Esophagus muscularis mucosa (tissue), 4 donors: ENCODE data around the gene UPF2. TPM values are rescaled to one million over a fixed set of nuclear protein-coding genes. Genes with fewer than 3 reads are reported as not detected.
"Not testable (repeated sequence)": the region's sequence is repeated elsewhere in the genome, so short reads cannot be mapped to it uniquely, and the experiment has no call there.

Experiments used
- DNase-seq: peaks from one replicate; pipeline ENCODE4 v3.0.0-alpha.2; 2017; ENCODE audit errors: extremely low spot score
- H3K27ac ChIP-seq, 4 donors: fragments of 200-600 bp; sonication (generic); replicated peaks in 1 of 4; 1 replicate in 3 of 4; 2 replicates in 1 of 4; pipeline ENCODE4 v1.5.1; 2016 to 2019; ENCODE audit warnings: mild to moderate bottlenecking in 1 of 4
- H3K27me3 ChIP-seq, 4 donors: fragments of 200-600 bp; sonication (generic); one replicate each; pipeline versions ENCODE4 v1.5.1 to v1.6.0; 2016 to 2019
- H3K36me3 ChIP-seq, 4 donors: fragments of 200-600 bp; sonication (generic); one replicate each; pipeline ENCODE4 v1.5.1; 2016 to 2019
- H3K4me1 ChIP-seq, 4 donors: fragments of 200-600 bp; sonication (generic); one replicate each; pipeline ENCODE4 v1.5.1; 2016 to 2019
- H3K4me3 ChIP-seq, 4 donors: fragments of 200-600 bp; sonication (generic); 1 replicate in 2 of 4; 2 replicates in 2 of 4; pipeline ENCODE4 v1.5.1; 2016 to 2019; ENCODE audit warnings: mild to moderate bottlenecking in 4 of 4, moderate library complexity in 1 of 4
- H3K9me3 ChIP-seq, 4 donors: fragments of 200-600 bp; sonication (generic); 1 replicate in 3 of 4; 2 replicates in 1 of 4; pipeline ENCODE4 v1.5.1; 2016 to 2019
- EP300 ChIP-seq: sonication (generic); formaldehyde crosslinking; IDR thresholded peaks from one replicate; pipeline ENCODE4 v1.6.1; 2017; ENCODE audit warnings: antibody characterized with exemption
- POLR2A ChIP-seq: fragments of 450-650 bp; IDR thresholded peaks from one replicate; pipeline ENCODE4 v1.6.1; 2017; ENCODE audit warnings: antibody characterized with exemption, moderate library complexity, mild to moderate bottlenecking, low read depth
- POLR2AphosphoS5 ChIP-seq, 2 donors: sonication (generic); formaldehyde crosslinking; IDR thresholded peaks; one replicate each; pipeline ENCODE4 v1.6.1; 2017; ENCODE audit warnings: antibody characterized with exemption in 2 of 2
- WGBS: methylation state at CpG from one replicate; pipeline ENCODE4 v1.1.5; 2018; 5-methylcytosine and 5-hydroxymethylcytosine counted together
- intact Hi-C: fragments of 100-400 bp; cut with DNase I; formaldehyde crosslinking; loops from one replicate; pipeline ENCODE4 v1.15.1; 2023
- total RNA-seq, 4 donors: library from RNA; depleted of rRNA; stranded (reverse); fragments of >200 nt; gene quantifications; one replicate each; pipeline versions ENCODE4 v1.1.0 to v1.2.1, GENCODE V29; 2016
- TF ChIP-seq, protein P1 (sequence below), 3 experiments: fragments of 200-600 bp in 2 of 3; fragments of 450-650 bp in 1 of 3; sonication (generic) in 2 of 3; IDR thresholded peaks; one replicate each; pipeline ENCODE4 v1.5.1; 2017 to 2019; ENCODE audit warnings: antibody characterized with exemption in 3 of 3, mild to moderate bottlenecking in 2 of 3, moderate library complexity in 1 of 3

UPF2 gene
- total RNA-seq, 4 donors from 2014 or later: 26.0 to 38.6 (median 28.0) TPM

DNA sequence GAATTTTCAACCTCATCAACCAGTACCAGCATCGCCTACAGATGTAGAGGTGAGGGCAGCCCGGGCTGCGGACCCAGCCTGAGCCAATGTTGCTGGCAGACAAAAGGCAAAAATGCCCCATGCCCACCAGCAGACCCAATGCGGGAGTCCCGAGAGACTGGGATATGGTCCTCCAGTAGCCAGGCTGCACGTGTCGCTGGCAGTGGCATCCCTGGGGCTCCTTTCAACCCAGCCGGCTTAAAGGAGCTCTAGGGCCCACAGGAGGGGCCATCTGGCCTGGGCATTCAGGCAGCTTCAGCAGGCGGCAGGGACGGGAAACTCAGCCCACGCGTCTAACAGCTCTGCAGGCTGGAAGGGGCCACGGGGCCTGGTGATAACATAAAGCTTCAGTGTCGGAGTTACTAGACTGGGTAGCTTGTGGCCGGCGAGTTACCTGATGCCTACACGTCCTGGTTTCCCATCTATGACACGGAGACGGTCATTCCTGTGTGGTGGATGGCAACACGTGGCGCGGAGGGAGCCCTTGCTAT lies 148.8 kb downstream of the UPF2 start:
- 95% methylated on average over 11 of the region's 22 CpGs for WGBS
- Histone ChIP-seq H3K9me3 (no peaks in the 10 kb centered on the region), H3K27me3 (no peaks in the 10 kb centered on the region), H3K27ac (no peak overlapping the region), H3K4me1 (no peaks in the 10 kb centered on the region), H3K36me3 (no peaks in the 10 kb centered on the region), H3K4me3 (no peak overlapping the region)
- DNase-seq: no peak
- intact Hi-C loops: no loop called here
- no peak for TF ChIP-seq POLR2A
- TF ChIP-seq EP300: no peak
- no peak for TF ChIP-seq POLR2AphosphoS5 (IDR thresholded peaks at IDR 0.05)
- TF ChIP-seq, protein P1, sequence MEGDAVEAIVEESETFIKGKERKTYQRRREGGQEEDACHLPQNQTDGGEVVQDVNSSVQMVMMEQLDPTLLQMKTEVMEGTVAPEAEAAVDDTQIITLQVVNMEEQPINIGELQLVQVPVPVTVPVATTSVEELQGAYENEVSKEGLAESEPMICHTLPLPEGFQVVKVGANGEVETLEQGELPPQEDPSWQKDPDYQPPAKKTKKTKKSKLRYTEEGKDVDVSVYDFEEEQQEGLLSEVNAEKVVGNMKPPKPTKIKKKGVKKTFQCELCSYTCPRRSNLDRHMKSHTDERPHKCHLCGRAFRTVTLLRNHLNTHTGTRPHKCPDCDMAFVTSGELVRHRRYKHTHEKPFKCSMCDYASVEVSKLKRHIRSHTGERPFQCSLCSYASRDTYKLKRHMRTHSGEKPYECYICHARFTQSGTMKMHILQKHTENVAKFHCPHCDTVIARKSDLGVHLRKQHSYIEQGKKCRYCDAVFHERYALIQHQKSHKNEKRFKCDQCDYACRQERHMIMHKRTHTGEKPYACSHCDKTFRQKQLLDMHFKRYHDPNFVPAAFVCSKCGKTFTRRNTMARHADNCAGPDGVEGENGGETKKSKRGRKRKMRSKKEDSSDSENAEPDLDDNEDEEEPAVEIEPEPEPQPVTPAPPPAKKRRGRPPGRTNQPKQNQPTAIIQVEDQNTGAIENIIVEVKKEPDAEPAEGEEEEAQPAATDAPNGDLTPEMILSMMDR (IDR thresholded peaks at IDR 0.05): no peak

DNA sequence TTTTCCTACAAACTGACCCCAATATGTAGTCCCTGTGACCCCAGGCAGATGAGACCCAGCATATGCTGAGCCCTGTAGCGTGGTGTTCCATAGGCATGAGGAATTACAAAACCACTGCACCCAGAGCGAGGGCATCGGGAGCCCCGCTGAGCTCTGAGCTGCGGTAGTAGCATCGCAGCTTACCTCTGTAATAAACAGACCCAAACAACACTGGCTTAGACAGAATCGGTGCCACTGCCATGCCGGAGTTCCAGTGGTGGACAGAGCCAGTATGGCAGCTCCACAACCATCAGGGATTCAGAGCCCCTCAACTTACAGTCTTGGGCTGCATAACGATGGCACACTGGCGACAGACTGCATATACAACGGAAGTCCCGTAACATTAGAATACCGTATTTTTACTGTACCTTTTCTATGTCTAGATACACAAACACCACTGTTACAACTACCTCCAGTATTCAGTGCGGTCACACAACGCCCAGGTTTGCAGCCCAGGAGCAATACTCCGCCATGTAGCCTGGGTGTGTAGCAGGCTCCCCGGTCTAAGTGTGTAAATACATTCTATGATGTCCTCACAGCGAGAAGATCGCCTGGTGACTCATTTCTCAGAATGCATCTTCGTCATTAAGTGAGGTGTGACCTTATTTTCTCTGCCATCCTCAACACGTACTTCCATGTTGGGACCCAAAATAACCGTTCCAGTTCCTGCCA lies 150.7 kb downstream of the UPF2 start:
- intact Hi-C loops: no loop called here
- no peaks in the 10 kb centered on the region for H3K36me3 ChIP-seq
- H3K27me3 ChIP-seq: no peaks in the 10 kb centered on the region
- H3K4me1 ChIP-seq: no peaks in the 10 kb centered on the region
- 96% methylated on average over 22 of the region's 22 CpGs for WGBS
- H3K4me3 ChIP-seq: no peak overlapping the region
- no peak for DNase-seq
- TF ChIP-seq POLR2A (no peak), POLR2AphosphoS5 (IDR thresholded peaks at IDR 0.05) (no peak), EP300 (no peak)
- TF ChIP-seq, protein P1 (IDR thresholded peaks at IDR 0.05): no peak
- no peaks in the 10 kb centered on the region for H3K9me3 ChIP-seq
- no peak overlapping the region for H3K27ac ChIP-seq

DNA sequence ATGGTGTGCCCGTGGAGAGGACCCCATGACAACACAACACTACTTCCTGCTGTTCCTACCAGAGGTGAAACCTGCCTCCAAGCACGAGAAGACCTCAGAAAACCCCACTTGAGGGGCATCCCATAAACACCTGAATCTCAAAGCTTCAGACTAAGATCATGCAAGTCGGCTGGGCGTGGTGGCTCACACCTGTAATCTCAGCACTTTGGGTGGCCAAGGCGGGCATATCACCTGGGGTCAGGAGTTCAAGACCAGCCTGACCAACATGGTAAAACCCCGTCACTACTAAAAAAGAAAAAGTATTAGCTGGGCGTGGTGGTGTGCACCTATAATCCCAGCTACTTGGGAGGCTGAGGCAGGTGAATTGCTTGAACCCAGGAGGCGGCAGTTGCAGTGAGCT lies 153.3 kb downstream of the UPF2 start:
- intact Hi-C loops, H3K4me1 ChIP-seq, DNase-seq, H3K27ac ChIP-seq, H3K9me3 ChIP-seq, H3K36me3 ChIP-seq, H3K27me3 ChIP-seq, H3K4me3 ChIP-seq: not testable (repeated sequence)
- 82% methylated on average over 8 of the region's 8 CpGs for WGBS

DNA sequence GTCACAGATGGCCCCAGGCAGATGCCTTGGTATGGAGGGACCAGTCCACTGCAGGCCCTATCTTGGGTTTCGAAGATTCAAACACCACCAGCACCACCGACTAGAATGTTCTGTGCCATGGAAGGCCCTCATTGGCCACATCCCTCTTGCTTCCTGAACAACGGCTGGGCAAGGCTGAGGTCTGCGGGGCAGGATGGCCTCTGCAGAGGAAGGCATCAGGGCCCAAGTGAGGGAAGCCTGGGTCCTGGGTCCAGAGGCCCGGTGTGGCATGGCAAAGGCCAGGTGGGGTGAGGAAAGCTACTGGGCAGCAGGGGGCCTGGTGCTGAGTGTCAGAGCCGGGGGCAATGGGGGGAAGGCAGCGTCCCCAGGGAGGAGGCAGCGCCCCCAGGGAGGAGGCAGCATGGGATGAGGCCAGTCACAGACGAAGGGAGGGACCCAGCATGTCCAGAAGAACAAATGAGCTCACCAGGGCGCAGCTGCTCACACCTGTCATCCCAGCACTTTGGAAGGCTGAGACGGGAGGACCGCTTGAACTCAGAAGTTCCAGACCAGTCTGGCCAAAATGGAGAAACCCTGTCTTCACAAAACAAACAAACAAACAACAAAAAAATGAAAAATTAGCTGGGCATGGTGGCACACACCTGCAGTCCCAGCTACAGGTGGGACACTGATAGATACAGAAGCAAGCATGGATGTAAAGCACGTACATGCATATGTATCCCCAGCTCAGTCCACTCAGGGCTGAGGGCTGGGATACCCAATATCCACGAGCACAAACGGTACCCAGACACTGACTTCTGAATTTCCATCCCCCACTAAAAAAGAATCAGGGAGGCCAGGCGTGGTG lies 155.0 kb downstream of the UPF2 start:
- TF ChIP-seq POLR2A: no peak
- TF ChIP-seq EP300: no peak
- no peak for TF ChIP-seq POLR2AphosphoS5 (IDR thresholded peaks at IDR 0.05)
- TF ChIP-seq, protein P1 (IDR thresholded peaks at IDR 0.05): no peak
- Histone ChIP-seq H3K36me3 (no peaks in the 10 kb centered on the region), H3K4me3 (no peak overlapping the region), H3K9me3 (no peaks in the 10 kb centered on the region), H3K4me1 (no peaks in the 10 kb centered on the region), H3K27me3 (no peaks in the 10 kb centered on the region), H3K27ac (no peak overlapping the region)
- intact Hi-C loops: no loop called here
- no peak for DNase-seq
- WGBS: 95% methylated on average over 13 of the region's 16 CpGs

DNA sequence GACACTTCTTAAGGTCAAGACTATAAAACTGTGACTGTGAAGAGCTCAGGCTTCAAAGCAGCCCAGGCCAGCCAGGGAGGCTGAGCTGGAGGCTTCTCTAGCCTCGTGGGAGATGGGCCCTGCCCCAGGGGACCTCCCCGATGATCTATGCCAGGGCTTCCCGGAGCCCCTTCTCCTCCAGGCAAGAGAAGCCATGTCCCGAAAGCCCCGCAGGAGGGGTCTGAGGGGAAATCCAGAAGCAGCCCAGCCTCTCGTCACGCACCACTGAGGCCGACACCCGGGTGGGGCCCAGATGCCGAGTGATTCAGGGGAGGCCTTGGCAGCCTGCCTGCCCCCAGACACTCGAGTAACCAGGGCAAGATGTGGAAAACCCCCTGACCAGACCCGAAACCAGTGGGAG lies 155.8 kb downstream of the UPF2 start:
- Histone ChIP-seq H3K27ac (no peak overlapping the region), H3K9me3 (no peaks in the 10 kb centered on the region), H3K27me3 (no peaks in the 10 kb centered on the region), H3K4me3 (no peak overlapping the region), H3K36me3 (no peaks in the 10 kb centered on the region), H3K4me1 (no peaks in the 10 kb centered on the region)
- TF ChIP-seq POLR2A (no peak), EP300 (no peak), POLR2AphosphoS5 (IDR thresholded peaks at IDR 0.05) (no peak)
- TF ChIP-seq, protein P1 (IDR thresholded peaks at IDR 0.05): no peak
- DNase-seq: no peak
- WGBS: 89% methylated on average over 10 of the region's 12 CpGs
- intact Hi-C loops: no loop called here
